T-helper 17 cell (primary cell): ENCODE results near the gene CLDN9. TPM values are rescaled to one million over a fixed set of nuclear protein-coding genes. Genes with fewer than 3 reads are reported as not detected.
"Not testable (repeated sequence)": the region's sequence is repeated elsewhere in the genome, so short reads cannot be mapped to it uniquely, and the experiment has no call there.

Experiments
- ATAC-seq: fragments of 150-1000 bp; cut with Tn5 transposase; 2 replicates; pipeline ENCODE4 v1.10.0; 2021; ENCODE audit warnings: mild to moderate bottlenecking, moderate library complexity
- DNase-seq, 3 donors: peaks; one replicate each; pipeline versions ENCODE4 v3.0.0 to v3.0.0-alpha.2; 2020 to 2021
- H3K9me3 ChIP-seq: one replicate; pipeline ENCODE4 v1.7.0; 2013; ENCODE audit warnings: low read length, mild to moderate bottlenecking; ENCODE audit not compliant: control insufficient read depth, poor library complexity, severe bottlenecking
- H3K27ac Mint-ChIP-seq: one replicate; pipeline ENCODE4 v1.8.0; 2022; ENCODE audit warnings: mild to moderate bottlenecking, moderate library complexity, mixed read lengths
- H3K27me3 Mint-ChIP-seq: one replicate; pipeline ENCODE4 v1.8.0; 2022; ENCODE audit warnings: mixed read lengths
- H3K36me3 Mint-ChIP-seq: one replicate; pipeline ENCODE4 v1.8.0; 2022; ENCODE audit warnings: low read depth, mixed read lengths
- H3K4me1 Mint-ChIP-seq: one replicate; pipeline ENCODE4 v1.8.0; 2022; ENCODE audit warnings: mild to moderate bottlenecking, mixed read lengths
- H3K4me3 Mint-ChIP-seq: one replicate; pipeline ENCODE4 v1.8.0; 2022; ENCODE audit warnings: mild to moderate bottlenecking, moderate library complexity, mixed read lengths
- total RNA-seq, 4 donors: library from RNA in 2 of 4; stranded (reverse) in 2 of 4; gene quantifications; one replicate each; pipeline ENCODE4 v1.2.3 and lab custom pipeline; 2022 to 2026

CLDN9 gene
- total RNA-seq, 2 donors from 2014 or later: not detected

DNA sequence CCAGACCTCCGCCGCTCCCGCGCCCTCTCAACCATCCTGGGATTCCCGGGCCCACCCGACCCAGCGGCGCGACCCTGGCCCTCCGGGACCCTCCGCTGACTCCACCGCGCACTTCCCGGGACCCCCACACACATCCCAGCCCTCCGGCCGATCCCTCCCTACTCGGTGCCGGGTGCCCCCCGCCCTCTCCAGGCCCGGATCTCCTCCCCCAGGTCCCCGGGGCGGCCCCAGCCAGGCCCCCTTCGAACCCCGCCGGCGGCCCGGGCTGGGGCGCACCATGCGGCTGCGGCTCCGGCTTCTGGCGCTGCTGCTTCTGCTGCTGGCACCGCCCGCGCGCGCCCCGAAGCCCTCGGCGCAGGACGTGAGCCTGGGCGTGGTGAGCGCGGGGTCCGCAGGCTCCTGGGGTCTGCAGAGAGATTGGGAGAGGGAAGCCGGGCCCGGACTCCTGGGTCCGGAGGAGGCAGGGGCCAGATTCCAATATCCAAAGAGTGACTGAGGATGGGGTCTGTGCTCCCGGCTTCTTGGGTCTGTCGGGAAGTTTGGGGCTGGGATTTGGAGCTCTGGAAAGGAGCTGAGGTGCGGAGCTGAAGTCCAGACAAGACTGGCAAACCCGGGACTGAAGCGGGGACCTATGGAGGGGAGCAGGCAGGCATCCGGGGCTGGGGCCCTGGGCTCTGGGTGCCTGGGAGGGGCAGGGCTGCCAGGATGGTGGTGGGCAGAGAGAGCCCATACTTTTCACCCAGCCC, 34.1 kb downstream of the CLDN9 start:
- Mint-ChIP-seq H3K36me3 (peaks cover 4% of the 10 kb centered on the region), H3K27ac (no peak overlapping the region), H3K4me1 (peaks cover 15% of the 10 kb centered on the region), H3K27me3 (peaks cover 42% of the 10 kb centered on the region), H3K4me3 (peak overlapping the region; percentile 53)
- DNase-seq: no peak
- H3K9me3 ChIP-seq: no peaks in the 10 kb centered on the region
- peak; percentile 54 for ATAC-seq

- peak overlapping the region; percentile 53 for H3K4me3 Mint-ChIP-seq
- peaks cover 18% of the 10 kb centered on the region for H3K4me1 Mint-ChIP-seq
- no peak overlapping the region for H3K27ac Mint-ChIP-seq
- H3K27me3 Mint-ChIP-seq: peaks cover 42% of the 10 kb centered on the region
- ATAC-seq (no peak), DNase-seq (no peak)
- peaks cover 4% of the 10 kb centered on the region for H3K36me3 Mint-ChIP-seq
- H3K9me3 ChIP-seq: no peaks in the 10 kb centered on the region
Observed at GRCh38 chr16:3047387-3047720, 34.6 kb downstream of the CLDN9 start.

DNA sequence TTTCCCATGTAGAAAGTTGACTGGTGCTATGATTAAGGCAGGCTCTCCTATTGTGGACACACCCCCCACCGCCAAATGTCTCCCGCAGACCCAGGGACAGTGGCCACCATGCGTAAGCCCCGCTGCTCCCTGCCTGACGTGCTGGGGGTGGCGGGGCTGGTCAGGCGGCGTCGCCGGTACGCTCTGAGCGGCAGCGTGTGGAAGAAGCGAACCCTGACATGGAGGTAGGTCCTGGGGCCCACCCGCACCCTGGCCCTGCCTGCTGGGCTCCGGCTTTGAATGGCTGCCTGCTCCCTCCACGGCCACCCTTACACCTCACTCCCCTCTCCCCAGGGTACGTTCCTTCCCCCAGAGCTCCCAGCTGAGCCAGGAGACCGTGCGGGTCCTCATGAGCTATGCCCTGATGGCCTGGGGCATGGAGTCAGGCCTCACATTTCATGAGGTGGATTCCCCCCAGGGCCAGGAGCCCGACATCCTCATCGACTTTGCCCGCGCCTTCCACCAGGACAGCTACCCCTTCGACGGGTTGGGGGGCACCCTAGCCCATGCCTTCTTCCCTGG, 37.3 kb downstream of the CLDN9 start:
- H3K36me3 Mint-ChIP-seq: peaks cover 5% of the 10 kb centered on the region
- H3K4me3 Mint-ChIP-seq: no peak overlapping the region
- no peak overlapping the region for H3K27ac Mint-ChIP-seq
- peaks cover 15% of the 10 kb centered on the region for H3K27me3 Mint-ChIP-seq
- ATAC-seq (no peak), DNase-seq (no peak)
- peaks cover 25% of the 10 kb centered on the region for H3K4me1 Mint-ChIP-seq
- H3K9me3 ChIP-seq: no peaks in the 10 kb centered on the region

DNA sequence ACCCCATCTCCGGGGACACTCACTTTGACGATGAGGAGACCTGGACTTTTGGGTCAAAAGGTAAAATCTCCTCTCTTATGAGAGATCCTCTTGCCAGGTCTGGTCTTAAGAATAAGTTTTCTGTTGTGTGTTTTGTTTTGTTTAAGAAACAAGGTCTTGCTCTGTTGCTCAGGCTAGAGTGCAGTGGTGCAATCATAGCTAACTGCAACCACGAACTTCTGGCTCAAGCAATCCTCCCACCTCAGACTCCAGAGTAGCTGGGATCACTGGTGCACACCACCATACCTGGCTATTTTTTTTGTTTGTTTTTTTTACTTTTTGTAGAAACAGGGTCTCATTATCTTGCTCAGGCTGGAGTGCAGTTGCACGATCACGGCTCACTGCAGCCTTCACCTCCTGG, 37.8 kb downstream of the CLDN9 start:
- Mint-ChIP-seq H3K4me1 (peaks cover 26% of the 10 kb centered on the region), H3K27me3 (peaks cover 13% of the 10 kb centered on the region), H3K36me3 (peaks cover 5% of the 10 kb centered on the region), H3K27ac (no peak overlapping the region), H3K4me3 (no peak overlapping the region)
- no peak for ATAC-seq
- no peak for DNase-seq
- H3K9me3 ChIP-seq: no peaks in the 10 kb centered on the region

- no peak for ATAC-seq
- H3K4me3 Mint-ChIP-seq: no peak overlapping the region
- peaks cover 26% of the 10 kb centered on the region for H3K4me1 Mint-ChIP-seq
Observed at GRCh38 chr16:3051009-3051408, 38.3 kb downstream of the CLDN9 start.

DNA sequence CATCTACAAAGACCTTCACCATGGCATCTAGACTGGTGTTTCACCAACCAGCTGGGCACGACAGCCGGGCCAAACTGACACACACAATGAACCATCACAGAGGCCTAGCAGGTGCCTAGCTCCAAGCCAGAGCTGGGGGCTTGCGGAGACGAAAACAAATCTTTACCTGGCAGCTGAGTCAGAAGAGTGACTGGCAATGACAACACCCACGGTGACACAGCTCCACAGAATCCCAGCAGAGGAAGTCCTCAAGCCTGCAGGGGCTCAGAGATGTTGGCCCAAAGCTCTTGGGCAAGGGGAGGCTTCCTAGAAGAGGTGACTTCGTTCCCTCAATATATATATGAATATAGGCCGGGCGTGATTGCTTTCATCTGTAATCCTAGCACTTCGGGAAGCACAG, 38.8 kb downstream of the CLDN9 start:
- Mint-ChIP-seq H3K27ac (no peak overlapping the region), H3K4me1 (peaks cover 26% of the 10 kb centered on the region), H3K4me3 (no peak overlapping the region), H3K27me3 (peaks cover 13% of the 10 kb centered on the region), H3K36me3 (peaks cover 5% of the 10 kb centered on the region)
- DNase-seq (no peak), ATAC-seq (no peak)
- no peaks in the 10 kb centered on the region for H3K9me3 ChIP-seq

More at GRCh38 chr16:3051009-3051408, 38.3 kb downstream of the CLDN9 start:
- DNase-seq: no peak
- H3K9me3 ChIP-seq: no peaks in the 10 kb centered on the region
- H3K27ac Mint-ChIP-seq: no peak overlapping the region
- H3K27me3 Mint-ChIP-seq: peaks cover 13% of the 10 kb centered on the region
- H3K36me3 Mint-ChIP-seq: peaks cover 5% of the 10 kb centered on the region

- not testable (repeated sequence) for H3K4me3 Mint-ChIP-seq
Observed at GRCh38 chr16:3052571-3053329, 40.0 kb downstream of the CLDN9 start.

GRCh38 chr16:3053330-3053710, 40.6 kb downstream of the CLDN9 start:
- H3K4me3 Mint-ChIP-seq, H3K36me3 Mint-ChIP-seq, H3K9me3 ChIP-seq, H3K27me3 Mint-ChIP-seq, DNase-seq, H3K27ac Mint-ChIP-seq: not testable (repeated sequence)
- H3K4me1 Mint-ChIP-seq: peaks cover 26% of the 10 kb centered on the region
- peak; percentile 18 for ATAC-seq

More at GRCh38 chr16:3052571-3053329, 40.0 kb downstream of the CLDN9 start:
- not testable (repeated sequence) for H3K9me3 ChIP-seq, DNase-seq, H3K36me3 Mint-ChIP-seq, H3K27ac Mint-ChIP-seq
- peak; percentile 55 for ATAC-seq
- Mint-ChIP-seq H3K27me3 (peaks cover 13% of the 10 kb centered on the region), H3K4me1 (peaks cover 29% of the 10 kb centered on the region)

DNA sequence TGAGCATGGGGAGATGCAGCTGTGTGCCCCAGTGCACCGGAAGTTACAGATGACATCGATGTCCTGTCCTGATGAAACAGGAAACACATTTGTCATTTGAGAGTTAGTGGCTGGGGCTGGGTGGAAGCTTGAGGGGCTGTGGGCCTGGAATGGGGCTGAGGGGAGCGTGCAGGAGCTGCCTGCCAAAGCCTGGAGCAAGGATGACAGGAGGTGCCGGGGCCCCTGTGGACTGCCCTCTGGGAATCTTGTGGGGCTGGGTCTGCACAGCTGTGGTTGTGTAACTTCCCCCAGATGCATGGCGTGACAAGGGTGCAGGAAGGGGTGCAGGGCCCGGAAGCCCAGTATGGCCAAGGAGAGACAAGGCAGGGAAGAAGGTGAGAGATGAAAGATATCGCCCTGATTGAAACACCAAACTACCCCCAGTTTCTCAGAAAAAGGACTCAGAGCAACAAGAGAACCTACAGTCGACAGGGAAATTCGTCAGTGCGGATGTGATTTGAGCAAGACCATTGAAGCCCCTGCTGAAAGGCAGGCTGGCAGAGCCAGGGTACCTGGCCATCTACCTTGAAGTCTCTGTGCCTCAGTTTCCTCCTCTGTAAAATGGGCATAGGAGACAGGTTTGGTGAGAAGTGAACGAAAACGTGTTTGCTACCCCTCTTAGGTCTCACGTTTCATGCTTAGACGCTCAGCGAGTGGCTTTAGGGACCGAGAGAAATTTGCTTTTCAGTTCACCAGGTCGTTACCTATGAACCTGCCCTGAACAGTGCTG, 42.4 kb downstream of the CLDN9 start:
- H3K9me3 ChIP-seq: no peaks in the 10 kb centered on the region
- Mint-ChIP-seq H3K27me3 (no peaks in the 10 kb centered on the region), H3K36me3 (peaks cover 5% of the 10 kb centered on the region), H3K27ac (peak overlapping the region; percentile 74), H3K4me3 (peak overlapping the region; percentile 56), H3K4me1 (peaks cover 27% of the 10 kb centered on the region)
- ATAC-seq: no peak
- no peak for DNase-seq

DNA sequence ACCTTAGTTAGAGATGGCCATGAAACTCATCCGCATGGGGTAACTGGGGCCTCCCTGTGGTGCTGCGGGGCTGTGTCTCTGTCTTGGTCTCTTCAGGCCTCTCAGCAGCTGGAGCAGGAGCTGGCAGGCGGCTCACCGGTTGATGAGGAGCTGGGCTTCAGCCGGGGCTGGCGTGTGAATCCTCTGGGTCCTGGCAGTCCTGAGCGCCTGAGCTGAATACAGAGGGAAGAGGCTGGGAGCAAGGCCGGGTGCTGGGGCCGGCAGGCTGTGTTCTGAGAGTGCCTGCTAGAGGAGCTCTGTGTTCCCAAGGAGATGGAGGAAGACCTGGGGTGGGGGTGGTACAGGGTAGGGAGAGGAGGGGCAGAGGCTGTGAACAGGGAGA, 43.0 kb downstream of the CLDN9 start:
- H3K9me3 ChIP-seq, H3K27me3 Mint-ChIP-seq, ATAC-seq, DNase-seq, H3K36me3 Mint-ChIP-seq: not testable (repeated sequence)
- Mint-ChIP-seq H3K4me3 (peak overlapping the region; percentile 56), H3K4me1 (peaks cover 28% of the 10 kb centered on the region), H3K27ac (peak overlapping the region; percentile 74)

DNA sequence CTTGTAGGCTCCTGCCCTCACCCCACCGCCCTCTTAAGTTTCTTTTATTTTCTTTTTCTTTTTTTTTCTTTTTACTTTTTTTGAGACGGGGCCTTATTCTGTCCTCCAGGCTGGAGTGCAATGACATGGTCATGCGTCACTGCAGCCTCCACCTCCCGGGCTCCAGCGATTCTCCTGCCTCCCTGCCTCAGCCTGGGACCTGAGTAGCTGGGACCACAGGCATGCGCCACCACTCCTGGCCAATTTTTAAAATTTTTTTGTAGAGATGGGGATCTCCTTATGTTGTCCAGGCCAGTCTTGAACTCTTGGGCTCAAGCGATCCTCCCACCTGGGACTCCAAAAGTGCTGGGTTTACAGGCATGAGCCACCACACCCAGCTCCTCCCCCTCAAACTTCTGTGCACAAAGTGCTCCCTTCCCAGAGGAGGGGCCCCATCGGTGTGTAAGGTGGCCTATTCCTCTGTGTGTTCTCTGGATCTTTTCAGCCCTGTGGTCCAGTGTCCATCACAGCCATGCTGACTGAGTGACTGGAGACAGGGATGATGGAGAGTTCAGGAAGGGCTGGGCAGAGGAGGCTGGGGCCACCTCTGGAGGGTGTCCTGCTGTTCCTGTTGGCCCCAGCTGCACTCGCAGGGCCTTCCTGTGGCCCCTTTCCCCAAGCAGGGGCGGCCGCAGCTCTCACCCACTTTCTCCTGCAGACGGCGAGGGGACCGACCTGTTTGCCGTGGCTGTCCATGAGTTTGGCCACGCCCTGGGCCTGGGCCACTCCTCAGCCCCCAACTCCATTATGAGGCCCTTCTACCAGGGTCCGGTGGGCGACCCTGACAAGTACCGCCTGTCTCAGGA, 43.8 kb downstream of the CLDN9 start:
- DNase-seq (no peak), ATAC-seq (no peak)
- peak overlapping the region; percentile 21 for H3K4me3 Mint-ChIP-seq
- peak overlapping the region; percentile 74 for H3K27ac Mint-ChIP-seq
- no peaks in the 10 kb centered on the region for H3K9me3 ChIP-seq
- H3K36me3 Mint-ChIP-seq: peaks cover 5% of the 10 kb centered on the region
- H3K27me3 Mint-ChIP-seq: no peaks in the 10 kb centered on the region
- H3K4me1 Mint-ChIP-seq: peaks cover 27% of the 10 kb centered on the region
